HG03571 (cell line): ENCODE measurements around the gene LRFN4.

Experiments used
- ATAC-seq: cut with Tn5 transposase; IDR thresholded peaks from one replicate; pipeline ENCODE4 v1.9.1; 2021; ENCODE audit not compliant: unreplicated experiment

LRFN4 gene

DNA sequence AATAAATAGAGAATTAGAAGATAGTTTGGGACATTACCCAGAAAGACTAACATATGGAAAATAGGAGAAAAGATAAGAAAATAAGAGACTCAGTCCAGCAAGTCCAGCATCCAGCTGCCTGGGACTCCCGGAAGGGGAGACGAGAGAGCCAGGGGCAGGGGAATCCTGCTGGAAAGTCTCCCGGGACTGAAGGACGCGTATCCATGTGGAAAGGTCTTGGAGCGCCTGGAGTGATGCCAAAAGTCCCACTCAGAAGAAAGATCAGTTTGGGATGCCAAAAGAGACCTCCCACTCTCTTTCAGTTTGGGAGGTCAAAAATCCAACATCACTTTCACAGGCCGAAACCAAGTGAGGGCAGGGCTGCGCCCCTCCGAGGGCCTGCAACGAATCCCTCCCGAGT lies 30.7 kb downstream of the LRFN4 start:
- no peak for ATAC-seq

- ATAC-seq: no peak
Observed at GRCh38 chr11:66888282-66888681, 31.4 kb downstream of the LRFN4 start.

- ATAC-seq: no peak
Observed at GRCh38 chr11:66889960-66890359, 33.1 kb downstream of the LRFN4 start.

- ATAC-seq: peak; percentile 69
Observed at GRCh38 chr11:66891851-66892660, 35.2 kb downstream of the LRFN4 start.

- ATAC-seq: no peak
Observed at GRCh38 chr11:66892911-66893310, 36.0 kb downstream of the LRFN4 start.

- ATAC-seq: no peak
Observed at GRCh38 chr11:66894141-66894540, 37.3 kb downstream of the LRFN4 start.

- ATAC-seq: no peak
Observed at GRCh38 chr11:66901964-66902390, 45.1 kb downstream of the LRFN4 start.

- ATAC-seq: no peak
Observed at GRCh38 chr11:66902486-66903177, 45.8 kb downstream of the LRFN4 start.

DNA sequence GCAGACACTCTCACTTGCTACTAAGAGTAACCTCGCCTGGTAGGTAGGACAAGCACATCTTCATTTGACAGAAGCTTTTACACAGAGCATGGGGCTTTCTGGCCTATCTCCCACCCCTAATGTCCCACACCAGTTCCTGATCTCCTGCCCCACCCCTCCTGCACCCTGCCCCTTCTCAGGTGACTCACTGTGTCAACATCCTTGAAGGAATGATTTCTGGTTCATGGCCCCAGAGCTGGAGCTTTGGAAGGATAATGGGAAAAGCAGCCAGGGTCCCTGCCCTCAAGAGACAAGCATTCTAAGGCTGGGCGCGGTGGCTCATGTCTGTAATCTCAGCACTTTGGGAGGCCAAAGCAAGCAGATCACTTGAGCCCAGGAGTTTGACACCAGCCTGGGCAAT lies 47.2 kb downstream of the LRFN4 start:
- ATAC-seq: no peak

DNA sequence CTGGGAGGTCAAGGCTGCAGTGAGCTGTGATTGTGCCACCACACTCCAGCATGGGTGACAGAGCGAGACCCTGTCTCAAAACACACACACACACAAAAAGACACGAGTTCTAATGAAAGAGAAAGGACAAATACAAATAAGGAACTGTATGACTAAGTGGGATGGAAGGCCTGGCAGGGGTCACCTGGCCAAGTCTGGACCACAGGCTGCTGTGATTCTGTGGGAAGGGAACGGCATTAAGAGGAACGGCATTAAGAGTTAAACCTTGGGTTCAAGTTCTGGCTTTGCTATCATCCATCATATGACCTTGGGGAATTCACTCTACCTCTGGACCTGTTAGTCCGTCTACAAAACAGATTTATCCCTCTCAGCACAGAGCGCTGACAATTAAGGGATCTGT lies 47.7 kb downstream of the LRFN4 start:
- ATAC-seq: no peak

DNA sequence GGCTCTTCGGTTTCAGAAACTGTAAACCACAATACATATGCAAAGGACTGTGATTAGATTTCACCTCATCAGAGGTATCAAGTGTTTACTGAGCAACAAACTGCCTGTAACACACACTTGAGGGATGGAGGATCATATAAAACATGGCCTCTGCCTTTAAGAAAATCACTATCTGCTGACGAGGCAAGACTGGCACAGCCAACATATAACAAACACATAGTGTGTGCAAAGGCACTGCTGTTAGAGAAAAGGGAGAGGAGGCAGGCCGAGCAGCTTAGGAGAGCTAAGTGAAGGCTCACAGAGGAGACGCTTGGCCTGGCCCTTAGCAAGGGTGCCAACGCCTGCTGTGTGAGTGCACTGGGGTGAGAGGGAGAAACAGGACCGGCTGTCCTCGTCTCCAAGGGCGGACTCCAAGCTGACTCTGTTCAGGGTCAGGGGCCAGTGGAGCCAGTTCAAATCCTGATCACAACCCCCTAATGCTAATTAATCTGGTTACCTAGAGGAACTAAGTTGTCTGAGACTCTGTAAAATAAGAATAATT lies 48.2 kb downstream of the LRFN4 start:
- ATAC-seq: no peak

DNA sequence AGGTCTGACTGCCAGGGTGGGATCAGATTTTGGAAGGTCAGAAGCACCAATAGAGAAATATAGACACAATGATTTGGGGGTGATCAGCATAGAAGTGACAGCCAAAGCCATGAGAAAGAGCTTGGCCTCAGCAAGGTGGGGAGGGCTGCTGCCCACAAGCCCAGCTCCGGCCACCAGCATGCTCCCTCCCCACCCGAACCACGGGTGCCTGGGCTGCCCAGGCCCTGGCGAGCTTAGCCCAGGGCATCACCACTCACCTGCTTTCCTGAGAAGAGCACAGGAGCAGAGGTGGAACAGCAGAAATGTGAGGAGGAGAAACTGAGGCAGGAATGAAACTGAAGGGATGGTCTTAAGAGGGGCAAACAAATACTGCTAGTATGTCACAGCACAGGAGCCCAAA lies 48.8 kb downstream of the LRFN4 start:
- ATAC-seq: no peak

GRCh38 chr11:66906061-66906733 lies 49.3 kb downstream of the LRFN4 start:
- no peak for ATAC-seq

DNA sequence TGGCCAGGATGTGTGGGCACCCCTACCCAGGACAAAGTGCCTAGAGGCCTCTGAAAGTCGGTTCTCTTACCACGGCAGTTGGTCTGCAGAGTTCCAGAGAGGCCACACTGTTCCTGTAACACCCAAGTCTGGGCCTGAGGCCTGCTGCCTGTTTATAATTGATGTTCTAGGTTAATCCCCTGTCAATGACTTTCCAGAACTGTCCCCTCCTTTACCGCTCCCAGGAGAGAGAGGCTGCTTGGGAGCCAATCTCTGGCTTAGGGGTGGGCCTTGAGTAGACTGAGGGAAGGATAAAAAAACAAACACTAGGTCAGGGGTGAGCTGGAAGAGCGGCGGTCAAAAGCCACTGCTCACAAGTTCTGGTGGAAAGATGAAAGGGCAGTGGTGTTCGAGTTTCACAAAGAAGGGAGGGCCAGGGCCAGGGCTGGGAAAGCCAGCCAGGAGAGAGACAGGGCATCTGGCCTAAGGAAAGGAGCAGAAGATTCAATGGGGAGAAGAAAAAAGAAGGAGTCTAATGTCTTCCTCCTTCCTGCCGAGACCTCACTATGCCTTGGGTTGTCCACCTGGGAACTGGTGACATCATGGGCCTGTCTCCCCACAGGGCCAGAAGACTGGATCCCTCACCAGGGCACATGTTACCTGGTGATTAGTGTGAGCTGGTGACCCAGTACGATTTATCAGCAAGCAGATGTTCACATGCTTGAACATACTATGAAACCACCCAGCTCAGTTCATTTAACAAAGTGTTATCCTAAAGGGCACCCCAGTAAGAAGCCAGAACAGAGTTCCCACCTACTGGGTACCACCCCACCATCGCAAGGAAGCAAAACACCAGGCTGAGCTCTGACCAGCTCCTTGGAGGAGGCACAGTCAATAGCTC lies 51.1 kb downstream of the LRFN4 start:
- ATAC-seq: no peak

- ATAC-seq: no peak
Observed at GRCh38 chr11:66909181-66909580, 52.3 kb downstream of the LRFN4 start.

DNA sequence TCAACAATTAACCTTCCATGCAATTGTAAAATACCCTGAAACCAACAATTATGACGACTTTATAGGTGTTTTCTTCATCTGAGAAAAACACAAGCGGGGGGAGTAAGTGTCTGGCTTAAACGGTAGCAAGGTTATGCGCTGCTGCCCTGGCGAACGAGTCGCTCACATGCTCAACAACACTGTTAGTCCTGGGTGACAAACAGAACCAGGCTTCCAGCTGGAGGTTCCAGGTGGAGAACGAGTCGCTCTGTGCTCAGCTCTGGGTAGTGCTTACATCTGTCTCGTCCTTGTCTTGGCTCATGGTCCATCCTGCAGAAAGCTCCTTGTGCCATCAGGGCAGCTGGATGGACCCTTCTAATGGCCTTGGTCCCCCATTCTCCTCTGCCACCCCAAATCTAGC lies 53.2 kb downstream of the LRFN4 start:
- ATAC-seq: no peak
